ENCODE data around the gene CCDC192.

GRCh38 chr5:127941646-127942045 lies 238.5 kb downstream of the CCDC192 start:
- TF ChIP-seq EZH2 (IDR thresholded peaks at IDR 0.05; ENCODE audit: borderline replicate concordance, low read length) (no peak), CTCF (conservative IDR thresholded peaks at IDR 0.05 in 1 of 2, IDR thresholded peaks at IDR 0.05 in 1 of 2; ENCODE audit: extremely low read depth in 1 of 2, insufficient read depth in 1 of 2, low read depth in 1 of 2, low read length in 2 of 2) (no peak)

Data from mammary epithelial cell (primary cell).